ENCODE measurements around the gene ZFYVE19.

GRCh38 chr15:40863660-40864270, 56.9 kb downstream of the ZFYVE19 start:
- TF ChIP-seq CTCF (IDR thresholded peaks at IDR 0.05; ENCODE audit: extremely low read depth in 1 of 2, insufficient read depth in 1 of 2, low read depth in 1 of 2, low read length in 2 of 2) = no peak
- no peak for TF ChIP-seq MAX (IDR thresholded peaks at IDR 0.05; ENCODE audit: insufficient read depth, insufficient read length)
- TF ChIP-seq POLR2A (IDR thresholded peaks at IDR 0.05; ENCODE audit: low read depth, low read length) = no peak
- TF ChIP-seq POLR2AphosphoS5 (IDR thresholded peaks at IDR 0.05; ENCODE audit: insufficient read depth, low read depth, low read length) = no peak
- TF ChIP-seq JUN (IDR thresholded peaks at IDR 0.05; ENCODE audit: borderline replicate concordance, insufficient read depth, insufficient read length, low read depth) = no peak

Measured in endothelial cell of umbilical vein (primary cell).